Neural cell (in vitro differentiated cells): ENCODE data around the gene ROGDI. TPM values are rescaled to one million over a fixed set of nuclear protein-coding genes. Genes with fewer than 3 reads are reported as not detected.

ENCODE experiments used
- H2AFZ ChIP-seq: fragments of 200-600, 300-800 bp; sonication (generic), shearing (Covaris generic); 2 replicates; pipeline ENCODE4 v1.6.0; 2014; ENCODE audit warnings: low read depth, mild to moderate bottlenecking, antibody characterized with exemption, low read length, moderate library complexity
- H3F3A ChIP-seq: fragments of 200-600 bp; shearing (Covaris generic); 2 replicates; pipeline ENCODE4 v1.6.1; 2016; ENCODE audit warnings: mild to moderate bottlenecking, moderate library complexity, mixed read lengths, antibody characterized with exemption, low read length; ENCODE audit not compliant: insufficient read depth, poor library complexity, severe bottlenecking
- H3K27ac ChIP-seq: fragments of 200-600, 300-800 bp; sonication (generic), shearing (Covaris generic); 2 replicates; pipeline ENCODE4 v1.5.1; 2014; ENCODE audit warnings: mild to moderate bottlenecking, low read length, moderate library complexity
- H3K27me3 ChIP-seq: fragments of 300-800, 200-600 bp; sonication (generic), shearing (Covaris generic); 2 replicates; pipeline ENCODE4 v1.6.0; 2014; ENCODE audit warnings: mild to moderate bottlenecking, low read depth, low read length, moderate library complexity; ENCODE audit not compliant: insufficient read depth
- H3K36me3 ChIP-seq: fragments of 300-800, 200-600 bp; sonication (generic), shearing (Covaris generic); 2 replicates; pipeline ENCODE4 v1.5.1; 2014; ENCODE audit warnings: mild to moderate bottlenecking, antibody characterized with exemption, low read length, moderate library complexity; ENCODE audit not compliant: insufficient read depth
- H3K4me2 ChIP-seq: fragments of 300-800, 200-600 bp; sonication (generic), shearing (Covaris generic); 2 replicates; pipeline ENCODE4 v1.6.0; 2014; ENCODE audit warnings: mild to moderate bottlenecking, low read length
- H3K4me3 ChIP-seq: fragments of 300-800, 200-600 bp; sonication (generic), shearing (Covaris generic); 2 replicates; pipeline ENCODE4 v1.5.1; 2014; ENCODE audit warnings: mild to moderate bottlenecking, low read length, moderate library complexity
- H3K79me2 ChIP-seq: fragments of 200-600 bp; shearing (Covaris generic); replicated peaks from 2 replicates; pipeline ENCODE4 v1.6.0; 2014; ENCODE audit warnings: mild to moderate bottlenecking, low read length, moderate library complexity; ENCODE audit not compliant: insufficient read depth
- H3K9ac ChIP-seq: fragments of 300-800, 200-600 bp; sonication (generic), shearing (Covaris generic); 2 replicates; pipeline ENCODE4 v1.6.1; 2016; ENCODE audit warnings: mild to moderate bottlenecking, low read length, mixed read lengths
- H3K9me2 ChIP-seq: fragments of 200-600 bp; shearing (Covaris generic); 2 replicates; pipeline ENCODE4 v1.6.1; 2016; ENCODE audit warnings: mild to moderate bottlenecking, low read length, mixed read lengths; ENCODE audit not compliant: insufficient read depth
- H3K9me3 ChIP-seq: fragments of 200-600, 300-800 bp; sonication (generic), shearing (Covaris generic); 2 replicates; pipeline ENCODE4 v1.6.1; 2016; ENCODE audit warnings: mild to moderate bottlenecking, mixed run types, low read length, moderate library complexity, mixed read lengths
- H4K20me1 ChIP-seq: fragments of 200-600 bp; shearing (Covaris generic); 2 replicates; pipeline ENCODE4 v1.6.1; 2016; ENCODE audit warnings: mild to moderate bottlenecking, mixed run types; ENCODE audit not compliant: insufficient read depth
- CTCF ChIP-seq: fragments of 450-650 bp; IDR thresholded peaks from 2 replicates; pipeline ENCODE4 v1.5.1; 2014; ENCODE audit warnings: antibody characterized with exemption, mild to moderate bottlenecking, moderate library complexity; ENCODE audit not compliant: poor library complexity, severe bottlenecking
- EP300 ChIP-seq: fragments of 450-650 bp; conservative IDR thresholded peaks from 2 replicates; pipeline ENCODE4 v1.6.1; 2014; ENCODE audit warnings: antibody characterized with exemption, mild to moderate bottlenecking, moderate library complexity; ENCODE audit not compliant: poor library complexity, severe bottlenecking
- EZH2 ChIP-seq: fragments of 200-600, 300-800 bp; shearing (Covaris generic), sonication (generic); IDR thresholded peaks from 2 replicates; pipeline ENCODE4 v1.6.1; 2014; ENCODE audit warnings: antibody characterized with exemption, low read length, borderline replicate concordance, mild to moderate bottlenecking; ENCODE audit not compliant: insufficient read depth, poor library complexity, severe bottlenecking
- MXI1 ChIP-seq: fragments of 450-650 bp; conservative IDR thresholded peaks from 2 replicates; pipeline ENCODE4 v1.6.1; 2014; ENCODE audit warnings: antibody characterized with exemption, mild to moderate bottlenecking; ENCODE audit not compliant: poor library complexity, severe bottlenecking
- POLR2AphosphoS5 ChIP-seq: IDR thresholded peaks from 2 replicates; pipeline ENCODE4 v1.6.1; 2012
- RAD21 ChIP-seq: fragments of 450-650 bp; conservative IDR thresholded peaks from 2 replicates; pipeline ENCODE4 v1.6.1; 2014; ENCODE audit warnings: antibody characterized with exemption, mild to moderate bottlenecking, moderate library complexity
- REST ChIP-seq: IDR thresholded peaks from 2 replicates; pipeline ENCODE4 v1.6.1; 2012; ENCODE audit warnings: borderline replicate concordance
- SMC3 ChIP-seq: fragments of 450-650 bp; conservative IDR thresholded peaks from 2 replicates; pipeline ENCODE4 v1.6.1; 2014; ENCODE audit warnings: antibody characterized with exemption, mild to moderate bottlenecking, moderate library complexity; ENCODE audit not compliant: poor library complexity
- TAF1 ChIP-seq: IDR thresholded peaks from 2 replicates; pipeline ENCODE4 v1.6.1; 2012; ENCODE audit warnings: low read depth
- polyA plus RNA-seq: library from polyadenylated mRNA; depleted of rRNA; stranded (reverse); fragments of >200 nt; gene quantifications from 2 replicates; pipeline ENCODE4 v1.2.3, GENCODE V29; 2014

ROGDI gene
- polyA plus RNA-seq, 1 donor from 2014 or later, result 203 TPM

- no peaks in the 10 kb centered on the region for H3K36me3 ChIP-seq
- no peak for TF ChIP-seq POLR2AphosphoS5
- TF ChIP-seq RAD21, result no peak
- no peak for TF ChIP-seq TAF1
- TF ChIP-seq CTCF, result no peak
- TF ChIP-seq MXI1, result no peak
- no peak for TF ChIP-seq EZH2
- no peak for TF ChIP-seq EP300
- no peaks in the 10 kb centered on the region for H3K9me2 ChIP-seq
- H3K4me2 ChIP-seq, result no peak overlapping the region
- H3K9me3 ChIP-seq, result no peaks in the 10 kb centered on the region
- H3F3A ChIP-seq, result no peaks in the 10 kb centered on the region
- no peaks in the 10 kb centered on the region for H3K79me2 ChIP-seq
- H3K9ac ChIP-seq, result no peak overlapping the region
- no peak overlapping the region for H2AFZ ChIP-seq
- no peak overlapping the region for H3K27ac ChIP-seq
- H3K4me3 ChIP-seq, result no peak overlapping the region
- no peaks in the 10 kb centered on the region for H3K27me3 ChIP-seq
- H4K20me1 ChIP-seq, result no peaks in the 10 kb centered on the region
Observed at GRCh38 chr16:4805231-4805630, 2.8 kb upstream of the ROGDI start.

GRCh38 chr16:4803898-4804762 is 1.7 kb upstream of the ROGDI start:
- no peaks in the 10 kb centered on the region for H3K36me3 ChIP-seq
- no peaks in the 10 kb centered on the region for H3K79me2 ChIP-seq
- TF ChIP-seq TAF1, result no peak
- no peak for TF ChIP-seq EZH2
- TF ChIP-seq POLR2AphosphoS5, result no peak
- TF ChIP-seq EP300, result no peak
- TF ChIP-seq REST, result no peak
- TF ChIP-seq SMC3, result no peak
- no peaks in the 10 kb centered on the region for H3K27me3 ChIP-seq
- no peaks in the 10 kb centered on the region for H4K20me1 ChIP-seq
- H3K9ac ChIP-seq, result peak overlapping the region; percentile 83
- no peak overlapping the region for H2AFZ ChIP-seq
- no peak overlapping the region for H3K4me2 ChIP-seq
- H3K9me2 ChIP-seq, result no peaks in the 10 kb centered on the region
- no peaks in the 10 kb centered on the region for H3K9me3 ChIP-seq
- H3K27ac ChIP-seq, result peak overlapping the region; percentile 86
- H3F3A ChIP-seq, result no peaks in the 10 kb centered on the region
- no peak overlapping the region for H3K4me3 ChIP-seq
